ENCODE measurements around the gene DRC7.

DNA sequence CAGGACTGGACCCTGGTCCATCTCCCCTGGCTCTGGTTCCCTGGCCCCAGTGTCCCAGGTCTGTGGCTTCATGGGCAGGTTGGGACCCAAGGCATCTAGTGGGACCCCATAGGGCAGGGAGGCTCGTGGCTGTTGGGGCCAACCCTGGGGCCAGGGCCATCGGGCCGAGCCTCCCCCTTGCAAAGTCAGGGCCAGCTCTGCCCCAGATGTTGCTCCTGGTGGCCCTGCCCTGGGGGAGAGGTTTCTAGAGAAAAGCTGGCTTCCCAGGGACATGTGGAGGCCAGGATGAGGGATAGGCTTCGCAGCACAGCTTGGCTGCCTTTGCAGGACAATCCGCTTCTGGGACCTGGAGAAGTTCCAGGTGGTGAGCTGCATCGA lies 57.6 kb downstream of the DRC7 start:
- no peak for TF ChIP-seq CTCF (IDR thresholded peaks at IDR 0.05; ENCODE audit: low read depth, low read length, missing input control)
- TF ChIP-seq JUND (IDR thresholded peaks at IDR 0.05): no peak
- TF ChIP-seq RAD21 (IDR thresholded peaks at IDR 0.05): no peak
- TF ChIP-seq GABPA (IDR thresholded peaks at IDR 0.05 in 1 of 2, conservative IDR thresholded peaks at IDR 0.05 in 1 of 2): no peak
